HG02798 (cell line): ENCODE data around the gene HBP1.
A peak's percentile ranks its signal among the peaks of the same experiment; 100 is the strongest.
"Not testable (repeated sequence)": the region's sequence is repeated elsewhere in the genome, so short reads cannot be mapped to it uniquely, and the experiment has no call there.

ENCODE experiments used
- ATAC-seq: cut with Tn5 transposase; IDR thresholded peaks from one replicate; pipeline ENCODE4 v1.9.1; 2021; ENCODE audit warnings: mild to moderate bottlenecking; ENCODE audit not compliant: unreplicated experiment, poor library complexity

The HBP1 gene

GRCh38 chr7:107154826-107155225, 14.0 kb upstream of the HBP1 start:
- ATAC-seq, result no peak

GRCh38 chr7:107155726-107156125, 13.1 kb upstream of the HBP1 start:
- not testable (repeated sequence) for ATAC-seq

DNA sequence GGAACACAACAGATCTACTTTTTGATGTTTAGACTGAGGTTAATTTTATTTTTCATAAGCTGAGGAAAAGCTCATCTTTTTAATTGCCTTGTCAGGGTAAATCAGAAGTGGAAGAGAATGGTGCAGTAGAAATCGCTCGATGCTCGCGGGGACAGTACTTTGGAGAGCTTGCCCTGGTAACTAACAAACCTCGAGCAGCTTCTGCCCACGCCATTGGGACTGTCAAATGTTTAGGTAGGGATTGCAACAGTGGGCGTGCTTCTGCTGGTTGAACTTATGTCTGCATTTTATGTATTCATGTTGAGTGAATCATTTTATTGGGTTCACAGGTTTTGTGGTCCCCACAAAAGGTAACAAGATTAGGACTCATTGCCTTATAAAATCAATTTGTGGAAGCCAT, 11.7 kb upstream of the HBP1 start:
- ATAC-seq, result no peak

GRCh38 chr7:107158028-107158427, 10.8 kb upstream of the HBP1 start:
- ATAC-seq, result no peak

DNA sequence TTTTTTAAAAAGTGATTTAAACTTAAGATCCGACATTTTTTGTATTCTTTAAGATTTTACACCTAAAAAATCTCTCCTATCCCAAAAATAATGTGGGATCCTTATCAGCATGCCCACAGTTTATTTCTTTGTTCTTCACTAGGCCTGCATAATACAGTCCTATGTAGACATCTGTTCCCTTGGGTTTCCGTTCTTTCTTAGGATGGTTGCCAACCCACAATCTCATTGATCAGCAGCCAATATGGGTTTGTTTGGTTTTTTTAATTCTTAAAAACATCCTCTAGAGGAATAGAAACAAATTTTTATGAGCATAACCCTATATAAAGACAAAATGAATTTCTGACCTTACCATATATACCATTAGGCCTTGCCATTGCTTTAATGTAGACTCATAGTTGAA, 8.4 kb upstream of the HBP1 start:
- no peak for ATAC-seq

GRCh38 chr7:107161415-107161814, 7.4 kb upstream of the HBP1 start:
- ATAC-seq, result no peak

GRCh38 chr7:107162475-107162874, 6.3 kb upstream of the HBP1 start:
- ATAC-seq, result no peak

DNA sequence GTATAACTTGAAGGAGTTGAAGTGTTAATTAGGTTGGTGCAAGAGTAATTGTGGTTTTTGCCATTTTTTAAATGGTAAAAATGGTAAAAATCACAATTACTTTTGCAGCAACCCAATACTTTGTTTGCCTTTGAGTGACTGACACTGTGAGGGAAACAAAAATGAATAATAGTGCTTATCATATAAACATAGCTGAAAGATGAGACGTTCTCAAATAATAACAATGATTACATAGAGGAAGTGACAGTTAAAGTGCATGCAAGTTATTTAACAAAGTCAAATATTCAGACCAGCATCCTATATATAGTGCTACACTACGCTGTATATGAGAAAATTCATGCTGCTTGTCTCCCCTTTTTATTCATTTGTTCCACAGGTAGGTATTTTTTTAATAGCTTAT, 4.7 kb upstream of the HBP1 start:
- no peak for ATAC-seq

DNA sequence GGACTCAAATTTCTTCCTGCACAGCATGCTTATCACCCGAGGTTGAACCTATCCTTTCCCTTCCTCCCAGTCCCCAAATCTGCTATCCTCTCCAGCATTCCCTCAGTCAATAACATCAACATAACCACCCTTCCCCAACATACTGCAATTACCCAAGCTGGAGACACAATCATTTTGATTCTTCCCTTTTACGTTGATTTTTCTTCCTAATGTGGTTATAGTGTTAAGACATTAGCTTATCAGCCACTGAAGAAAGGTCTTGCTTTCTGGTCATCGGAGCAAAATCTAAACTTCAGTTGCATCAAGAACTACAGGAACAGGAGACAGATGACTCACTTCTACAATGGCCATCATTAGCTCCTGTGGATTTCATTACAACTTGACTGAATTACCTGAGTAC, 3.5 kb upstream of the HBP1 start:
- no peak for ATAC-seq

- ATAC-seq, result no peak
Observed at GRCh38 chr7:107166736-107167426, 1.9 kb upstream of the HBP1 start.

GRCh38 chr7:107167483-107168232, 1.1 kb upstream of the HBP1 start:
- ATAC-seq, result no peak

DNA sequence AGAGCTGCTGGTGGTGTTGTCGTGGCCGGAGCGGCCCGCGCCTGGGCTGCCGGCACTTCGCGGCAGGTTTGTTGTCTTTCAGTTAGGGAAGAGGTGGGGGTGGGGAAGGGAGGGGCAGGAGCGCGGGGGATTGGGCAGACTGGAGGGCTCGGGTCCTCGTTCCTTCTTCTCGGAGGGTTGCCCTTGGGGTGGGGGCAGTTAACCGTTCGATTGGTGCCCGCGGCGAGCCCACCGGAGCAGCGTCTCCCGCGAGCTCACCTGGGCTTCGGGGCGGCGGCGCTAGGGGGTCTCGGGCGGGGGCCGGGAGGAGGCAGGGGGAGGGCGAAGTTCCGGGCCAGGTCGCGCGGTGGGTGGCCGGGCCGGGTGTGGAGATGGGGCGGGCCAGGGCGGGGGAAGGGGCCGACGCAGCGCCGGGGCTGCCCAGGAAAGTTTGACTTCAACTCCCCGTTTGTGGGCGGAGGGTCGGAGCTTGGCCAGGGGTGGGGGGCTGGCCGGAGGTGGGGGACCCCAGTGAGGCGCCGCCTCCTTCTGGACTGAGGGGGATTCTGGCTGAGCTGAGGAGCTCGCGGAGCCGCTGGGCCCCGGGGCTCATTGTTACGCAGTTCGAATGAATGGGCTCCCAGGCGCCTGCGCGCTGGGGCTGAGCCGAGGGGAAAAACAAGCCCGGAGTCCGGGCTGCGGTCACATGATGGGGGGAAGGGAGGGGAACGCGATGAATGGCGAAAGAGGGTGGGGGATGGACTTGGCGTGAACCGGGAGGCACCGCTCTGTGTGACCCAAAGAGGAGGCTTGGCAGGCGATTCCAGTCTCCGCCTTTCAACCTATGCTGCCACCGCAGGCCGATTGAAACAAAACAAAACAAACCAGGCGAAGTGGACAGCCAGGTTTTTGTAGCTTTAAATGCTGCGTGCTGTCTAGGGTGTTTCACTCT, 582 bp downstream of the HBP1 start:
- peak; percentile 33 for ATAC-seq

- no peak for ATAC-seq
Observed at GRCh38 chr7:107170051-107170915, 1.5 kb downstream of the HBP1 start.

DNA sequence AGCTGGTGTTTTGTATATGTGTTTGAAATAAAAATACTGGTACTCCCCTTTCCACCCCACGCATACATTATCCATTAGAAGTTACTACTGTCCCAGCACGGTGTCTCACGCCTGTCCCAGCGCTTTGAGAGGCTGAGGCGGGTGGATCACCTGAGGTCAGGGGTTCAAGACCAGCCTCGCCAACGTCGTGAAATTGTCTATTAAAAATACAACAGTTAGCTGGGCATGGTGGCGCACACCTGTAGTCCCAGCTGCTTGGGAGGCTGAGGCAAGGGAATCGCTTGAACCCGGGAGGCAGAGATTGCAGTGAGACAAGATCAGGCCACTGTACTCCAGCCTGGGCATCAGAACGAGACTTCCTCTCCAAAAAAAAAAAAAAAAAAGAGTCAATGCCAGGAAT, 2.7 kb downstream of the HBP1 start:
- ATAC-seq, result no peak

- no peak for ATAC-seq
Observed at GRCh38 chr7:107172276-107173032, 3.7 kb downstream of the HBP1 start.

GRCh38 chr7:107173191-107173590, 4.4 kb downstream of the HBP1 start:
- no peak for ATAC-seq

- ATAC-seq, result peak; percentile 55
Observed at GRCh38 chr7:107173691-107174406, 5.0 kb downstream of the HBP1 start.

- no peak for ATAC-seq
Observed at GRCh38 chr7:107179326-107180164, 10.7 kb downstream of the HBP1 start.
